22Rv1 (cell line): ENCODE data around the gene SLU7.

Experiments used
- ZFX ChIP-seq: fragments of 450-650 bp; IDR thresholded peaks from 2 replicates; pipeline ENCODE4 v1.6.1; 2017; ENCODE audit warnings: antibody characterized with exemption, borderline replicate concordance
- TF ChIP-seq, protein P1 (sequence below): fragments of 450-650 bp; IDR thresholded peaks from 2 replicates; pipeline ENCODE4 v1.5.1; 2017; ENCODE audit warnings: mild to moderate bottlenecking

DNA sequence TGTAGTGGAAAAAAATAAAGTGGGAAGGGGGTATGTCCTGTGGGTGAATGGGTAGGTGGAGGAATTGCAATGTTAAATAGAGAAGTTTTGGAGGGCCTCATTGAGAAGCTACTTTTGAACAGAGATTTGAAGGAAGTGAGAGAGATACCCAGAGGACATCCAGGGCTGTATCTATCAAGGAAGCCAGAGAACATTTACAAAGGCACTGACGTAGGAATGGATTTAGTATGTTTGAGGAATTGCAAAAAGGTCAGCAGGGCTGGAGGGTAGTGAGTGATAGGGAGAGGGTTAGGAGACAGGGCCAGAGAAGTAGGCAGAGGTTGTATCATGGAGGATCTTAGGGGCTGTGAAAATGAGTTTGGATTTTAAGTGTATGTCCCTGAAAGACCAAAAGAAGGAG lies 16.7 kb upstream of the SLU7 start:
- TF ChIP-seq, protein P1, sequence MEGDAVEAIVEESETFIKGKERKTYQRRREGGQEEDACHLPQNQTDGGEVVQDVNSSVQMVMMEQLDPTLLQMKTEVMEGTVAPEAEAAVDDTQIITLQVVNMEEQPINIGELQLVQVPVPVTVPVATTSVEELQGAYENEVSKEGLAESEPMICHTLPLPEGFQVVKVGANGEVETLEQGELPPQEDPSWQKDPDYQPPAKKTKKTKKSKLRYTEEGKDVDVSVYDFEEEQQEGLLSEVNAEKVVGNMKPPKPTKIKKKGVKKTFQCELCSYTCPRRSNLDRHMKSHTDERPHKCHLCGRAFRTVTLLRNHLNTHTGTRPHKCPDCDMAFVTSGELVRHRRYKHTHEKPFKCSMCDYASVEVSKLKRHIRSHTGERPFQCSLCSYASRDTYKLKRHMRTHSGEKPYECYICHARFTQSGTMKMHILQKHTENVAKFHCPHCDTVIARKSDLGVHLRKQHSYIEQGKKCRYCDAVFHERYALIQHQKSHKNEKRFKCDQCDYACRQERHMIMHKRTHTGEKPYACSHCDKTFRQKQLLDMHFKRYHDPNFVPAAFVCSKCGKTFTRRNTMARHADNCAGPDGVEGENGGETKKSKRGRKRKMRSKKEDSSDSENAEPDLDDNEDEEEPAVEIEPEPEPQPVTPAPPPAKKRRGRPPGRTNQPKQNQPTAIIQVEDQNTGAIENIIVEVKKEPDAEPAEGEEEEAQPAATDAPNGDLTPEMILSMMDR = no peak
- TF ChIP-seq ZFX = no peak
